ENCODE results near the gene MYO9A. TPM values are rescaled to one million over a fixed set of nuclear protein-coding genes. Genes with fewer than 3 reads are reported as not detected.

The MYO9A gene
- total RNA-seq, 1 experiment from 2014 or later = 34.0 TPM

DNA sequence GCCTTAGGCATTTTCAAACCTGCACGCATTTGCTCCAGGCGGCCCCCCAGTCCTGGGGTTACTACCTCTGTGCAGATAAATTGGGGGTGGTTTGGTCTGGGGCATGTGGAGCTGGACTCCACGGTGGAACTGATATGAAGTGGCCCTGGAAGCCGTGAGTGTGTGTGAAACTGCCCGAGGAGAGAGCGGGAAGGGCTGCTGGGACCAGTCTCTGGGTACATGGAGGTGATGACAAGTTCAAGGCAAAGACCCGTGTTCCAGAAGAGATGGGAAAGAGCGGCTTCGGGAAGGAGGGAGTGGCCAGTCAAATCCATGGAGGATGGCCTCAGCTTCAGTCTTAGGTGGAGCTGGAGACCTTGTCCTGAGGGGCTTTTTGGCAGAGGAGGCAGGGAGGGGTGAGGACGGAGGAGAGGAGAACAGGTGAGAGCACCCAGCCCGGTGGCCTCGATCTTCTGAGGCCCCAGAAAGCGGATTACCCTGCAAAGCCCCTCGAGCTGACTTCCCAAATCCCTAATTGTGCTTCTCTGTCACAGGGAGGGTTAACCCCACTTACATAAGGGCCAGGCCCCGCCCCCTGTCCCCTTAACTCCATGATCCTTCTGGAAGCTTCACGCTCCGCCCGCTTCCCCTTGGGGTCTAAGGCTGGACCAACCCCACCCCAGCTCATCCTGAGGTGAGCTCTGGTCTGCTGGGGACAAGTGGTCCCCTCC lies 309.5 kb downstream of the MYO9A start:
- Histone ChIP-seq H3K4me2 (no peak overlapping the region), H3K9me3 (ENCODE audit: insufficient read depth, low read depth) (no peaks in the 10 kb centered on the region), H3K36me3 (ENCODE audit: low read depth) (no peaks in the 10 kb centered on the region), H2AFZ (no peak overlapping the region), H3K9me2 (ENCODE audit: insufficient read depth) (no peaks in the 10 kb centered on the region), H3F3A (ENCODE audit: insufficient read depth, low read depth) (no peaks in the 10 kb centered on the region), H3K27me3 (ENCODE audit: insufficient read depth, low read depth) (no peaks in the 10 kb centered on the region), H3K4me3 (no peak overlapping the region), H4K20me1 (ENCODE audit: insufficient read depth) (no peaks in the 10 kb centered on the region), H3K27ac (no peak overlapping the region), H3K79me2 (ENCODE audit: low read depth) (no peaks in the 10 kb centered on the region), H3K4me1 (replicated peaks; ENCODE audit: insufficient read depth) (peaks cover 7% of the 10 kb centered on the region; the same call in 1 of the 2 replicates)
- CTCF ChIA-PET = interaction anchor here (0.6 kb wide), 1 partner anchor 46 kb away, joined by 3 read pairs; no protein-coding TSS in a partner anchor
- POLR2A ChIA-PET (ENCODE audit: unreplicated experiment) = no interaction called here
- intact Hi-C loops (cut with micrococcal nuclease; ENCODE audit: unreplicated experiment) = loop anchor here (10.0 kb wide), 1 partner anchor 914 kb away; the partner anchor contains the start of genes LRRC49 and THAP10
- TF ChIP-seq EZH2 (IDR thresholded peaks at IDR 0.05; ENCODE audit: low read depth) = no peak
- no TSS peak for BruUV-seq (replicated peaks)
- no peak for DNase-seq

DNA sequence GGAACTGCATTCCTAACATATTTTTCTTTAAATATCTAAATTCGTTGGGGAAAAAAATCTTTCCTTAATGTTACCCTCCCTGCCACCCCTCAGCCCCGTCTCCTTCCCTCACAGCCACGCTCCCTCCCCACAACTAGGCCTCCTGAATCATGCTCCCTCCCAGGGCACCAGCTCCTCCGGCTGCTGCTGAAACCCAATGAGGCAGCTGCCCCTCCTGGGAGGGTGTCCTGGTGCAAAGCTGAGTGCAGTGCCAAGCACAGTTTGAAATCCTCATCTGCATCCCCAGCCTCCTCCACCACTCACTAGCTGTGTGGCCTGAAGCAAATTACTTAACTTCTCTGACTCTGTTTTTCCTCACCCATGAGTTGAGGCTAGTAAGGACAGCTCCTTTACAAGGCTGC lies 310.3 kb downstream of the MYO9A start:
- Histone ChIP-seq H3K4me2 (no peak overlapping the region), H3F3A (ENCODE audit: insufficient read depth, low read depth) (no peaks in the 10 kb centered on the region), H3K9me2 (ENCODE audit: insufficient read depth) (no peaks in the 10 kb centered on the region), H3K27me3 (ENCODE audit: insufficient read depth, low read depth) (no peaks in the 10 kb centered on the region), H3K4me1 (replicated peaks; ENCODE audit: insufficient read depth) (peaks cover 7% of the 10 kb centered on the region; the same call in 1 of the 2 replicates), H3K79me2 (ENCODE audit: low read depth) (no peaks in the 10 kb centered on the region), H3K9me3 (ENCODE audit: insufficient read depth, low read depth) (no peaks in the 10 kb centered on the region), H3K36me3 (ENCODE audit: low read depth) (no peaks in the 10 kb centered on the region), H4K20me1 (ENCODE audit: insufficient read depth) (no peaks in the 10 kb centered on the region), H2AFZ (no peak overlapping the region), H3K27ac (no peak overlapping the region), H3K4me3 (no peak overlapping the region)
- BruUV-seq (replicated peaks) = no TSS peak
- no peak for DNase-seq
- POLR2A ChIA-PET (ENCODE audit: unreplicated experiment) = interaction anchor here (0.6 kb wide), 1 partner anchor 308 kb away, joined by 9 read pairs; no protein-coding TSS in a partner anchor
- TF ChIP-seq EZH2 (IDR thresholded peaks at IDR 0.05; ENCODE audit: low read depth) = no peak
- TF ChIP-seq, protein P1, sequence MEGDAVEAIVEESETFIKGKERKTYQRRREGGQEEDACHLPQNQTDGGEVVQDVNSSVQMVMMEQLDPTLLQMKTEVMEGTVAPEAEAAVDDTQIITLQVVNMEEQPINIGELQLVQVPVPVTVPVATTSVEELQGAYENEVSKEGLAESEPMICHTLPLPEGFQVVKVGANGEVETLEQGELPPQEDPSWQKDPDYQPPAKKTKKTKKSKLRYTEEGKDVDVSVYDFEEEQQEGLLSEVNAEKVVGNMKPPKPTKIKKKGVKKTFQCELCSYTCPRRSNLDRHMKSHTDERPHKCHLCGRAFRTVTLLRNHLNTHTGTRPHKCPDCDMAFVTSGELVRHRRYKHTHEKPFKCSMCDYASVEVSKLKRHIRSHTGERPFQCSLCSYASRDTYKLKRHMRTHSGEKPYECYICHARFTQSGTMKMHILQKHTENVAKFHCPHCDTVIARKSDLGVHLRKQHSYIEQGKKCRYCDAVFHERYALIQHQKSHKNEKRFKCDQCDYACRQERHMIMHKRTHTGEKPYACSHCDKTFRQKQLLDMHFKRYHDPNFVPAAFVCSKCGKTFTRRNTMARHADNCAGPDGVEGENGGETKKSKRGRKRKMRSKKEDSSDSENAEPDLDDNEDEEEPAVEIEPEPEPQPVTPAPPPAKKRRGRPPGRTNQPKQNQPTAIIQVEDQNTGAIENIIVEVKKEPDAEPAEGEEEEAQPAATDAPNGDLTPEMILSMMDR (conservative IDR thresholded peaks at IDR 0.05) = no peak
- intact Hi-C loops (cut with micrococcal nuclease; ENCODE audit: unreplicated experiment) = loop anchor here (10.0 kb wide), 1 partner anchor 913 kb away; the partner anchor contains the start of genes LRRC49 and THAP10
- CTCF ChIA-PET = interaction anchor here (0.5 kb wide), 1 partner anchor 390 kb away, joined by 15 read pairs; the partner anchor contains the start of gene GRAMD2A

DNA sequence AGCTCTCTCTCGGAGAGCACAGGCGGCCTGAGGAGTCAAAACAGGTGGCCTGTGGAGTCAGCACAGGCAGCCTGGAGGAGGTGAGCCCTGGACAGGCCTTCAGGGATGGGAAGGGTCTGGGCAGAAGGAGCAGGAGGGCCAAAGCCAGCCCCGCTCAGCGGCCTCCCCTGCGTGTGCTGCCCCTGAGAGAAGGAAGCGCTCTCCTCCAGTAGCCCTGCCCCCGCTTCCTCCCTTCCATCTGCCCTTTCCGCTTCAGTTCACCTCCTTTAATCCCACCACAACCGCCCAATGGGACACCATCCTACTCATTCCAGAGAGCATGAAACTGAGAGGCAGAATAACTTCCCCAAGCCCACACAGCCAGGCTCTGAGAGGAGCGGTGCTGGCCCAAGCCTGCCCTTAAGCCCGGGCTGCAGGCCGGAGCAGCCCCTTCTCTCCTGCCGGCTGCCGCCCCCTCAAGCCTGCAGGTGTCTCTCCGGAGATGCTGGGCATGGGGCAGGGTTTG lies 310.8 kb downstream of the MYO9A start:
- H2AFZ ChIP-seq = no peak overlapping the region
- no peaks in the 10 kb centered on the region for H3K36me3 ChIP-seq (ENCODE audit: low read depth)
- no peak overlapping the region for H3K27ac ChIP-seq
- intact Hi-C loops (cut with micrococcal nuclease; ENCODE audit: unreplicated experiment) = loop anchor here (10.0 kb wide), 1 partner anchor 912 kb away; the partner anchor contains the start of genes LRRC49 and THAP10
- no peak for TF ChIP-seq EZH2 (IDR thresholded peaks at IDR 0.05; ENCODE audit: low read depth)
- TF ChIP-seq, protein P1 (conservative IDR thresholded peaks at IDR 0.05) = no peak
- H3K9me2 ChIP-seq (ENCODE audit: insufficient read depth) = no peaks in the 10 kb centered on the region
- H3K4me3 ChIP-seq = no peak overlapping the region
- no TSS peak for BruUV-seq (replicated peaks)
- peaks cover 7% of the 10 kb centered on the region; the same call in 1 of the 2 replicates for H3K4me1 ChIP-seq (replicated peaks; ENCODE audit: insufficient read depth)
- ChIA-PET CTCF (interaction anchor here (0.5 kb wide), 1 partner anchor 391 kb away, joined by 15 read pairs; the partner anchor contains the start of gene GRAMD2A), POLR2A (ENCODE audit: unreplicated experiment) (interaction anchor here (0.6 kb wide), 1 partner anchor 309 kb away, joined by 9 read pairs; no protein-coding TSS in a partner anchor)
- no peak overlapping the region for H3K4me2 ChIP-seq
- H3K27me3 ChIP-seq (ENCODE audit: insufficient read depth, low read depth) = no peaks in the 10 kb centered on the region
- no peaks in the 10 kb centered on the region for H3K9me3 ChIP-seq (ENCODE audit: insufficient read depth, low read depth)
- no peak for DNase-seq
- H4K20me1 ChIP-seq (ENCODE audit: insufficient read depth) = no peaks in the 10 kb centered on the region
- H3F3A ChIP-seq (ENCODE audit: insufficient read depth, low read depth) = no peaks in the 10 kb centered on the region
- H3K79me2 ChIP-seq (ENCODE audit: low read depth) = no peaks in the 10 kb centered on the region
